Measurements from ENCODE around the gene DGKH. TPM values are rescaled to one million over a fixed set of nuclear protein-coding genes. Genes with fewer than 3 reads are reported as not detected.

The DGKH gene
- total RNA-seq, 1 donor = 16.0 TPM

- no peak overlapping the region for H3K4me3 ChIP-seq (ENCODE audit: low read depth, low read length)
- DNase-seq (ENCODE audit: low read depth) = no peak
- no peak for TF ChIP-seq CTCF (IDR thresholded peaks at IDR 0.05; ENCODE audit: insufficient read depth, low read depth, low read length)
These were observed 199.4 kb downstream of the DGKH start for GRCh38 chr13:42247883-42248282.

- no peak for DNase-seq (ENCODE audit: low read depth)
- H3K4me3 ChIP-seq (ENCODE audit: low read depth, low read length) = no peak overlapping the region
These were observed 207.4 kb downstream of the DGKH start for GRCh38 chr13:42255886-42256285.

GRCh38 chr13:42258747-42259146 lies 210.3 kb downstream of the DGKH start:
- DNase-seq (ENCODE audit: low read depth) = no peak

More at GRCh38 chr13:42255886-42256285, 207.4 kb downstream of the DGKH start:
- TF ChIP-seq CTCF (IDR thresholded peaks at IDR 0.05; ENCODE audit: insufficient read depth, low read depth, low read length) = no peak

GRCh38 chr13:42259515-42259914 lies 211.1 kb downstream of the DGKH start:
- TF ChIP-seq CTCF (IDR thresholded peaks at IDR 0.05; ENCODE audit: insufficient read depth, low read depth, low read length) = no peak
- H3K4me3 ChIP-seq (ENCODE audit: low read depth, low read length) = no peak overlapping the region
- no peak for DNase-seq (ENCODE audit: low read depth)

More at GRCh38 chr13:42258747-42259146, 210.3 kb downstream of the DGKH start:
- no peak for TF ChIP-seq CTCF (IDR thresholded peaks at IDR 0.05; ENCODE audit: insufficient read depth, low read depth, low read length)
- H3K4me3 ChIP-seq (ENCODE audit: low read depth, low read length) = no peak overlapping the region

- no peak overlapping the region for H3K4me3 ChIP-seq (ENCODE audit: low read depth, low read length)
- TF ChIP-seq CTCF (IDR thresholded peaks at IDR 0.05; ENCODE audit: insufficient read depth, low read depth, low read length) = no peak
- DNase-seq (ENCODE audit: low read depth) = no peak
These were observed 212.6 kb downstream of the DGKH start for GRCh38 chr13:42260903-42261654.

GRCh38 chr13:42266473-42266872 lies 218.0 kb downstream of the DGKH start:
- peak; percentile 55 for DNase-seq (ENCODE audit: low read depth)
- TF ChIP-seq CTCF (IDR thresholded peaks at IDR 0.05; ENCODE audit: insufficient read depth, low read depth, low read length) = no peak
- no peak overlapping the region for H3K4me3 ChIP-seq (ENCODE audit: low read depth, low read length)
